HCT116 (cell line): ENCODE data around the gene RPS13.

ENCODE experiments used
- CEBPB ChIP-seq: IDR thresholded peaks from 2 replicates; pipeline ENCODE4 v1.6.1; 2012; ENCODE audit warnings: low read depth
- CTCF ChIP-seq, 3 experiments: fragments of 200-600 bp in 1 of 3; sonication (generic) in 1 of 3; IDR thresholded peaks in 2 of 3; conservative IDR thresholded peaks in 1 of 3; 2 replicates each; pipeline ENCODE4 v1.5.1; 2012 to 2017; ENCODE audit warnings: low read depth in 2 of 3, low read length in 2 of 3, antibody characterized with exemption in 1 of 3, borderline replicate concordance in 1 of 3, control low read depth in 1 of 3, mild to moderate bottlenecking in 1 of 3, mixed read lengths in 1 of 3, mixed run types in 1 of 3, moderate library complexity in 1 of 3; ENCODE audit not compliant: insufficient read depth in 1 of 3
- EGR1 ChIP-seq: IDR thresholded peaks from 2 replicates; pipeline ENCODE4 v1.6.1; 2012; ENCODE audit warnings: low read depth
- EZH2 ChIP-seq: fragments of 200-600 bp; sonication (generic); IDR thresholded peaks from 2 replicates; pipeline ENCODE4 v1.6.1; 2017; ENCODE audit warnings: antibody characterized with exemption, mixed run types
- JUND ChIP-seq: IDR thresholded peaks from 2 replicates; pipeline ENCODE4 v1.6.1; 2012
- POLR2A ChIP-seq: IDR thresholded peaks from 2 replicates; pipeline ENCODE4 v1.7.0; 2011; ENCODE audit warnings: borderline replicate concordance; ENCODE audit not compliant: insufficient read depth, insufficient read length; ENCODE audit errors: extremely low read depth
- POLR2AphosphoS5 ChIP-seq: IDR thresholded peaks from 2 replicates; pipeline ENCODE4 v1.6.1; 2011; ENCODE audit warnings: mild to moderate bottlenecking, low read depth, low read length, moderate library complexity
- RAD21 ChIP-seq: IDR thresholded peaks from 2 replicates; pipeline ENCODE4 v1.6.1; 2012; ENCODE audit warnings: low read depth, mild to moderate bottlenecking
- SP1 ChIP-seq: IDR thresholded peaks from 2 replicates; pipeline ENCODE4 v1.6.1; 2012; ENCODE audit warnings: low read depth
- SRF ChIP-seq: IDR thresholded peaks from 2 replicates; pipeline ENCODE4 v1.6.1; 2012; ENCODE audit warnings: low read depth
- ZNF274 ChIP-seq: fragments of 200-500 bp; sonication (Bioruptor generic); IDR thresholded peaks from 2 replicates; pipeline ENCODE4 v1.6.1; 2014; ENCODE audit warnings: mild to moderate bottlenecking, low read depth, low read length, inconsistent platforms

DNA sequence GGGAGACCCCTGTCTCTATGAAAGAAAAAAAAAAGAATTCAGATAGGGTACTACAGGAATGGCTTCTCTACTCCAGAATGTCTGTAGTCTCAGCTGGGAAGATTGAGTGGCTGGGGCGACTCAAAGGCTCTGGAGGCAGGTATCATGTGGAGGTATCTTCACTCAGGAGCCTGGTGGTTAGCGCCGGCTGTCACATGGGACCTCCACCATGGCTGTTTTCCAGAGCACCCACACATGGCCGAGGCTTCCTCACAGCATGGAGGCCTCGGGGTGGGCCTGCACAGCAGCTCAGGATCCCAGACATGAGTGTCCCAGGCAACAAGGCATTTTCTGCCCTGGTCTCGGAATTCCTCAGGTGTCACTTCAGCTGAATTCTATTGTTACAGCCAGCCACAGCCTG is 10.1 kb downstream of the RPS13 start:
- TF ChIP-seq SP1 (no peak), POLR2A (no peak), CTCF (IDR thresholded peaks at IDR 0.05 in 2 of 3, conservative IDR thresholded peaks at IDR 0.05 in 1 of 3; ENCODE audit: borderline replicate concordance in 1 of 3, insufficient read depth in 1 of 3, low read depth in 2 of 3, low read length in 2 of 3) (no peak), EZH2 (no peak), JUND (no peak), RAD21 (no peak), ZNF274 (no peak), CEBPB (no peak), SRF (no peak), EGR1 (no peak), POLR2AphosphoS5 (no peak)
